ENCODE results near the gene MYO5B.

The MYO5B gene

DNA sequence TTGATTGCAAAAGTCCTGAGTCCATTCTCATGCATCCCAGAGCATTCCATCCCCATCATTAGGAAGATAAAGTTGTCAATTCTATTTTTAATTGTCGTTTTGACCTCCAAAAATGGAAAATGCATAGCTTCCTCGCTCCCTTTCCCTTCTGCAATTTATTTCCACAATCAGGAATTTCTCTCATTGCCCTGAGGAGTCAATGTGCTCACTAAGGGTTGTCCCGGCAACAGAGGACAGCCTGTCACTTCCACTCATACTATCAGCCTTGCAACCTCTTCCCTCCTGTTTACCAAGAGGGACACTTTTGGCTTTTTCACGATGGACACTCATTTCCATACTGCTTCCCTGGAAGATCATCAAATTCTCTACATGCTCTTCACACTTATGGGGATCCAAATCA, 164.8 kb downstream of the MYO5B start:
- no peaks in the 10 kb centered on the region for H3K9me3 ChIP-seq (ENCODE audit: insufficient read depth, low read length)
- H3K4me3 ChIP-seq (ENCODE audit: insufficient read depth, low read length, poor library complexity, severe bottlenecking): no peak overlapping the region
- H3K36me3 ChIP-seq (ENCODE audit: low read length): no peaks in the 10 kb centered on the region
- no peaks in the 10 kb centered on the region for H3K79me2 ChIP-seq (ENCODE audit: insufficient read depth, low read length)
- H4K20me1 ChIP-seq (ENCODE audit: low read depth, low read length): no peaks in the 10 kb centered on the region
- TF ChIP-seq EZH2phosphoT487 (conservative IDR thresholded peaks at IDR 0.05; ENCODE audit: low read length): no peak
- TF ChIP-seq, protein P1, sequence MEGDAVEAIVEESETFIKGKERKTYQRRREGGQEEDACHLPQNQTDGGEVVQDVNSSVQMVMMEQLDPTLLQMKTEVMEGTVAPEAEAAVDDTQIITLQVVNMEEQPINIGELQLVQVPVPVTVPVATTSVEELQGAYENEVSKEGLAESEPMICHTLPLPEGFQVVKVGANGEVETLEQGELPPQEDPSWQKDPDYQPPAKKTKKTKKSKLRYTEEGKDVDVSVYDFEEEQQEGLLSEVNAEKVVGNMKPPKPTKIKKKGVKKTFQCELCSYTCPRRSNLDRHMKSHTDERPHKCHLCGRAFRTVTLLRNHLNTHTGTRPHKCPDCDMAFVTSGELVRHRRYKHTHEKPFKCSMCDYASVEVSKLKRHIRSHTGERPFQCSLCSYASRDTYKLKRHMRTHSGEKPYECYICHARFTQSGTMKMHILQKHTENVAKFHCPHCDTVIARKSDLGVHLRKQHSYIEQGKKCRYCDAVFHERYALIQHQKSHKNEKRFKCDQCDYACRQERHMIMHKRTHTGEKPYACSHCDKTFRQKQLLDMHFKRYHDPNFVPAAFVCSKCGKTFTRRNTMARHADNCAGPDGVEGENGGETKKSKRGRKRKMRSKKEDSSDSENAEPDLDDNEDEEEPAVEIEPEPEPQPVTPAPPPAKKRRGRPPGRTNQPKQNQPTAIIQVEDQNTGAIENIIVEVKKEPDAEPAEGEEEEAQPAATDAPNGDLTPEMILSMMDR (IDR thresholded peaks at IDR 0.05; ENCODE audit: insufficient read depth, low read length, poor library complexity, severe bottlenecking): no peak
- H3K27me3 ChIP-seq (ENCODE audit: low read length): no peaks in the 10 kb centered on the region
- no peak overlapping the region for H2AFZ ChIP-seq (ENCODE audit: low read depth, low read length, severe bottlenecking)
- H3K4me2 ChIP-seq (ENCODE audit: low read depth, low read length, poor library complexity, severe bottlenecking): no peak overlapping the region
- H3K27ac ChIP-seq (ENCODE audit: low read depth, low read length): no peak overlapping the region
- H3K9ac ChIP-seq (ENCODE audit: low read length): no peak overlapping the region
- no peaks in the 10 kb centered on the region for H3F3A ChIP-seq (ENCODE audit: insufficient read depth)
- H3K9me2 ChIP-seq (replicated peaks; ENCODE audit: insufficient read depth, low read length): no peaks in the 10 kb centered on the region

DNA sequence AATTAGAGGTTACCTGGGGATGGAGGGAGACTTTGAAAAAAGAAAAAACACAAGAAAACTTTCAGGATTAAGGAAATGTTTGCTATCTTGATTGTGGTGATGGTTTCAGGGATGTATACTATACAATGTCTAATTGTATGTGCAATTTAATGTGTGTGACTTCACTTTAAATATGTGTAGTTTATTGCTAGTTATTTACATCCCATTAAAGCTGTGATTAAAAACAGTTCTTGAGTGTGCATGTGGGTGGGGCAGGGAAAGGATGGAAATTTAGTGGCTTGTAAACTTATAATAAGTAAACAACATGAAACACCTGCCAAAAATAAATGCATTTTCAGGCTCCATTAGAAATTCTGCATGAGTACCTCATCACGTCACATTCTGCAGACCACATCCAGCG, 167.0 kb downstream of the MYO5B start:
- Histone ChIP-seq H3K9me3 (ENCODE audit: insufficient read depth, low read length) (no peaks in the 10 kb centered on the region), H3K9ac (ENCODE audit: low read length) (no peak overlapping the region), H4K20me1 (ENCODE audit: low read depth, low read length) (no peaks in the 10 kb centered on the region), H3K36me3 (ENCODE audit: low read length) (no peaks in the 10 kb centered on the region), H3K79me2 (ENCODE audit: insufficient read depth, low read length) (no peaks in the 10 kb centered on the region), H3F3A (ENCODE audit: insufficient read depth) (no peaks in the 10 kb centered on the region), H3K27ac (ENCODE audit: low read depth, low read length) (no peak overlapping the region), H3K4me3 (ENCODE audit: insufficient read depth, low read length, poor library complexity, severe bottlenecking) (no peak overlapping the region), H3K4me2 (ENCODE audit: low read depth, low read length, poor library complexity, severe bottlenecking) (no peak overlapping the region), H3K27me3 (ENCODE audit: low read length) (no peaks in the 10 kb centered on the region), H2AFZ (ENCODE audit: low read depth, low read length, severe bottlenecking) (no peak overlapping the region), H3K9me2 (replicated peaks; ENCODE audit: insufficient read depth, low read length) (no peaks in the 10 kb centered on the region)
- TF ChIP-seq, protein P1 (IDR thresholded peaks at IDR 0.05; ENCODE audit: insufficient read depth, low read length, poor library complexity, severe bottlenecking): no peak
- TF ChIP-seq EZH2phosphoT487 (conservative IDR thresholded peaks at IDR 0.05; ENCODE audit: low read length): no peak

DNA sequence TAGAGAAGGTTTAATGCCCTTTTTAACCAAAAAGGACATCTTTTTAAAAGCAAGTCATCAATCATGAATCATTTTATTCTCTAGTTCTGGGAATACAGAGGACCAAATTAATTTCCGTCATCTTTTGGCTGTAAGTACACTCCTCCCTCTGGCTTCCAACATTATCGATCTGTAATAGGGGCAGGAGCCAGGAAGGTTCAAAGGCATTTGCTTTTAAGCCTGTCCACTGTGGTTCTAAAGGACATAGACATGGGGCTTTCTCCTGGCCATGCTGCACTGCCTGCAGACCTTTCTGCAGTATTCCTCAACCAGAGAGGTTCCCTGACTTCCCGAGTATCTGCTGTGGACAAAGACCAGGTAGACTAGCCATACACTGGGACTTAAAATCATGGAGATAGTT, 170.5 kb downstream of the MYO5B start:
- no peak overlapping the region for H3K9ac ChIP-seq (ENCODE audit: low read length)
- H3K36me3 ChIP-seq (ENCODE audit: low read length): no peaks in the 10 kb centered on the region
- H3K27ac ChIP-seq (ENCODE audit: low read depth, low read length): no peak overlapping the region
- no peaks in the 10 kb centered on the region for H3F3A ChIP-seq (ENCODE audit: insufficient read depth)
- no peaks in the 10 kb centered on the region for H4K20me1 ChIP-seq (ENCODE audit: low read depth, low read length)
- TF ChIP-seq EZH2phosphoT487 (conservative IDR thresholded peaks at IDR 0.05; ENCODE audit: low read length): no peak
- TF ChIP-seq, protein P1 (IDR thresholded peaks at IDR 0.05; ENCODE audit: insufficient read depth, low read length, poor library complexity, severe bottlenecking): no peak
- no peak overlapping the region for H2AFZ ChIP-seq (ENCODE audit: low read depth, low read length, severe bottlenecking)
- no peak overlapping the region for H3K4me2 ChIP-seq (ENCODE audit: low read depth, low read length, poor library complexity, severe bottlenecking)
- no peaks in the 10 kb centered on the region for H3K9me2 ChIP-seq (replicated peaks; ENCODE audit: insufficient read depth, low read length)
- no peaks in the 10 kb centered on the region for H3K79me2 ChIP-seq (ENCODE audit: insufficient read depth, low read length)
- no peak overlapping the region for H3K4me3 ChIP-seq (ENCODE audit: insufficient read depth, low read length, poor library complexity, severe bottlenecking)
- H3K9me3 ChIP-seq (ENCODE audit: insufficient read depth, low read length): no peaks in the 10 kb centered on the region
- H3K27me3 ChIP-seq (ENCODE audit: low read length): no peaks in the 10 kb centered on the region
